ENCODE measurements around the gene RIC3. TPM values are rescaled to one million over a fixed set of nuclear protein-coding genes. Genes with fewer than 3 reads are reported as not detected.
"Not testable (repeated sequence)": the region's sequence is repeated elsewhere in the genome, so short reads cannot be mapped to it uniquely, and the experiment has no call there.

RIC3 gene
- polyA plus RNA-seq, 1 experiment: not detected

GRCh38 chr11:8177136-8177535 lies 8.3 kb upstream of the RIC3 start:
- CTCF ChIA-PET: interaction anchor here (1.2 kb wide), 1 partner anchor 16 kb away, joined by 3 read pairs; no protein-coding TSS in a partner anchor
- no peaks in the 10 kb centered on the region for H3K36me3 ChIP-seq (ENCODE audit: control insufficient read depth, insufficient read depth, low read length)
- no peak for DNase-seq (ENCODE audit: low read depth)
- POLR2A ChIA-PET: no interaction called here
- no peak overlapping the region for H3K4me3 ChIP-seq (ENCODE audit: low read depth, low read length)
- no peak for TF ChIP-seq CTCF (IDR thresholded peaks at IDR 0.05; ENCODE audit: insufficient read depth, low read depth, low read length)
- H3K27me3 ChIP-seq (ENCODE audit: control insufficient read depth, insufficient read depth, low read length): peaks cover 5% of the 10 kb centered on the region

GRCh38 chr11:8167796-8168195 lies 1.0 kb downstream of the RIC3 start:
- CTCF ChIA-PET: no interaction called here
- H3K27me3 ChIP-seq (ENCODE audit: control insufficient read depth, insufficient read depth, low read length): peaks cover 12% of the 10 kb centered on the region
- POLR2A ChIA-PET: no interaction called here
- DNase-seq (ENCODE audit: low read depth): no peak
- H3K4me3 ChIP-seq (ENCODE audit: low read depth, low read length): no peak overlapping the region
- H3K36me3 ChIP-seq (ENCODE audit: control insufficient read depth, insufficient read depth, low read length): no peaks in the 10 kb centered on the region
- no peak for TF ChIP-seq CTCF (IDR thresholded peaks at IDR 0.05; ENCODE audit: insufficient read depth, low read depth, low read length)

- Histone ChIP-seq H3K36me3 (ENCODE audit: control insufficient read depth, insufficient read depth, low read length) (no peaks in the 10 kb centered on the region), H3K27me3 (ENCODE audit: control insufficient read depth, insufficient read depth, low read length) (peaks cover 14% of the 10 kb centered on the region), H3K4me3 (ENCODE audit: low read depth, low read length) (no peak overlapping the region)
- TF ChIP-seq CTCF (IDR thresholded peaks at IDR 0.05; ENCODE audit: insufficient read depth, low read depth, low read length): no peak
- POLR2A ChIA-PET: no interaction called here
- DNase-seq (ENCODE audit: low read depth): no peak
- CTCF ChIA-PET: no interaction called here
Measured at GRCh38 chr11:8164746-8165145, 4.1 kb downstream of the RIC3 start.

- POLR2A ChIA-PET; CTCF ChIA-PET; H3K27me3 ChIP-seq (ENCODE audit: control insufficient read depth, insufficient read depth, low read length); H3K4me3 ChIP-seq (ENCODE audit: low read depth, low read length); DNase-seq (ENCODE audit: low read depth); H3K36me3 ChIP-seq (ENCODE audit: control insufficient read depth, insufficient read depth, low read length): not testable (repeated sequence)
Measured at GRCh38 chr11:8161627-8162304, 7.1 kb downstream of the RIC3 start.

GRCh38 chr11:8156877-8157276 lies 11.9 kb downstream of the RIC3 start:
- DNase-seq (ENCODE audit: low read depth): no peak
- POLR2A ChIA-PET: no interaction called here
- no peaks in the 10 kb centered on the region for H3K36me3 ChIP-seq (ENCODE audit: control insufficient read depth, insufficient read depth, low read length)
- TF ChIP-seq CTCF (IDR thresholded peaks at IDR 0.05; ENCODE audit: insufficient read depth, low read depth, low read length): no peak
- peaks cover 2% of the 10 kb centered on the region; the same call in 1 of the 2 replicates for H3K27me3 ChIP-seq (ENCODE audit: control insufficient read depth, insufficient read depth, low read length)
- H3K4me3 ChIP-seq (ENCODE audit: low read depth, low read length): no peak overlapping the region
- CTCF ChIA-PET: no interaction called here

- H3K4me3 ChIP-seq (ENCODE audit: low read depth, low read length): no peak overlapping the region
- ChIA-PET CTCF (no interaction called here), POLR2A (no interaction called here)
- DNase-seq (ENCODE audit: low read depth): no peak
- no peaks in the 10 kb centered on the region for H3K27me3 ChIP-seq (ENCODE audit: control insufficient read depth, insufficient read depth, low read length)
- no peaks in the 10 kb centered on the region for H3K36me3 ChIP-seq (ENCODE audit: control insufficient read depth, insufficient read depth, low read length)
- no peak for TF ChIP-seq CTCF (IDR thresholded peaks at IDR 0.05; ENCODE audit: insufficient read depth, low read depth, low read length)
Measured at GRCh38 chr11:8149726-8150125, 19.1 kb downstream of the RIC3 start.
